ENCODE data around the gene RPL27A. TPM values are rescaled to one million over a fixed set of nuclear protein-coding genes. Genes with fewer than 3 reads are reported as not detected.

RPL27A gene
- total RNA-seq, 2 experiments from 2014 or later, result 1,157 to 1,188 TPM

- CTCF ChIA-PET, result interaction anchor here (0.6 to 0.7 kb wide), 2 partner anchors 222 to 309 kb away, joined by 3 to 4 read pairs; no protein-coding TSS in a partner anchor
- intact Hi-C loops (cut with micrococcal nuclease), result loop anchor here (1.0 kb wide), 1 partner anchor 9 kb away; the partner anchor contains the start of genes RPL27A and TRIM66
- peaks cover 30% of the 10 kb centered on the region for H3K36me3 Mint-ChIP-seq (ENCODE audit: low read depth)
These were observed 9.0 kb downstream of the RPL27A start for GRCh38 chr11:8691601-8692000.

GRCh38 chr11:8692417-8692816 is 9.8 kb downstream of the RPL27A start:
- Mint-ChIP-seq H3K27me3 (ENCODE audit: low read depth) (no peaks in the 10 kb centered on the region), H3K9me3 (no peaks in the 10 kb centered on the region), H3K4me3 (no peak overlapping the region), H3K36me3 (ENCODE audit: low read depth) (peaks cover 28% of the 10 kb centered on the region), H3K4me1 (ENCODE audit: low read depth) (peaks cover 20% of the 10 kb centered on the region), H3K27ac (no peak overlapping the region)
- intact Hi-C loops (cut with micrococcal nuclease), result no loop called here
- DNase-seq, result no peak
- CTCF ChIA-PET, result interaction anchor here (0.7 kb wide), 1 partner anchor 13 kb away, joined by 3 read pairs; no protein-coding TSS in a partner anchor

More at GRCh38 chr11:8691601-8692000, 9.0 kb downstream of the RPL27A start:
- Mint-ChIP-seq H3K9me3 (no peaks in the 10 kb centered on the region), H3K4me3 (no peak overlapping the region), H3K4me1 (ENCODE audit: low read depth) (peaks cover 29% of the 10 kb centered on the region), H3K27me3 (ENCODE audit: low read depth) (no peaks in the 10 kb centered on the region), H3K27ac (no peak overlapping the region)
- no peak for DNase-seq

- DNase-seq, result no peak
- Mint-ChIP-seq H3K9me3 (no peaks in the 10 kb centered on the region), H3K4me1 (ENCODE audit: low read depth) (peaks cover 16% of the 10 kb centered on the region), H3K27me3 (ENCODE audit: low read depth) (no peaks in the 10 kb centered on the region), H3K4me3 (no peak overlapping the region), H3K36me3 (ENCODE audit: low read depth) (peaks cover 25% of the 10 kb centered on the region), H3K27ac (no peak overlapping the region)
- intact Hi-C loops (cut with micrococcal nuclease), result no loop called here
- CTCF ChIA-PET, result no interaction called here
These were observed 10.5 kb downstream of the RPL27A start for GRCh38 chr11:8693010-8693551.

- intact Hi-C loops (cut with micrococcal nuclease), result no loop called here
- no peak overlapping the region for H3K4me3 Mint-ChIP-seq
- H3K4me1 Mint-ChIP-seq (ENCODE audit: low read depth), result peaks cover 11% of the 10 kb centered on the region
- peaks cover 22% of the 10 kb centered on the region for H3K36me3 Mint-ChIP-seq (ENCODE audit: low read depth)
- CTCF ChIA-PET, result no interaction called here
- H3K27ac Mint-ChIP-seq, result no peak overlapping the region
- DNase-seq, result no peak
- no peaks in the 10 kb centered on the region for H3K27me3 Mint-ChIP-seq (ENCODE audit: low read depth)
- H3K9me3 Mint-ChIP-seq, result no peaks in the 10 kb centered on the region
These were observed 11.0 kb downstream of the RPL27A start for GRCh38 chr11:8693555-8693954.

GRCh38 chr11:8694137-8694536 is 11.5 kb downstream of the RPL27A start:
- CTCF ChIA-PET, result no interaction called here
- Mint-ChIP-seq H3K36me3 (ENCODE audit: low read depth) (peaks cover 19% of the 10 kb centered on the region), H3K27ac (no peak overlapping the region), H3K9me3 (no peaks in the 10 kb centered on the region), H3K27me3 (ENCODE audit: low read depth) (no peaks in the 10 kb centered on the region), H3K4me3 (no peak overlapping the region), H3K4me1 (ENCODE audit: low read depth) (peaks cover 11% of the 10 kb centered on the region)
- intact Hi-C loops (cut with micrococcal nuclease), result no loop called here
- no peak for DNase-seq

GRCh38 chr11:8697054-8697453 is 14.5 kb downstream of the RPL27A start:
- Mint-ChIP-seq H3K9me3 (no peaks in the 10 kb centered on the region), H3K27ac (no peak overlapping the region), H3K27me3 (ENCODE audit: low read depth) (no peaks in the 10 kb centered on the region), H3K4me1 (ENCODE audit: low read depth) (no peaks in the 10 kb centered on the region), H3K4me3 (no peak overlapping the region), H3K36me3 (ENCODE audit: low read depth) (peaks cover 11% of the 10 kb centered on the region)
- intact Hi-C loops (cut with micrococcal nuclease), result no loop called here
- CTCF ChIA-PET, result no interaction called here
- no peak for DNase-seq

- H3K27ac Mint-ChIP-seq, result no peak overlapping the region
- intact Hi-C loops (cut with micrococcal nuclease), result no loop called here
- CTCF ChIA-PET, result no interaction called here
- DNase-seq, result no peak
- peaks cover 5% of the 10 kb centered on the region for H3K36me3 Mint-ChIP-seq (ENCODE audit: low read depth)
- H3K4me3 Mint-ChIP-seq, result no peak overlapping the region
- no peaks in the 10 kb centered on the region for H3K9me3 Mint-ChIP-seq
- no peaks in the 10 kb centered on the region for H3K27me3 Mint-ChIP-seq (ENCODE audit: low read depth)
- no peaks in the 10 kb centered on the region for H3K4me1 Mint-ChIP-seq (ENCODE audit: low read depth)
These were observed 15.8 kb downstream of the RPL27A start for GRCh38 chr11:8698379-8698851.

GRCh38 chr11:8698917-8699441 is 16.4 kb downstream of the RPL27A start:
- Mint-ChIP-seq H3K27ac (no peak overlapping the region), H3K9me3 (no peaks in the 10 kb centered on the region), H3K4me3 (no peak overlapping the region), H3K4me1 (ENCODE audit: low read depth) (no peaks in the 10 kb centered on the region), H3K36me3 (ENCODE audit: low read depth) (peaks cover 5% of the 10 kb centered on the region), H3K27me3 (ENCODE audit: low read depth) (no peaks in the 10 kb centered on the region)
- DNase-seq, result no peak
- intact Hi-C loops (cut with micrococcal nuclease), result no loop called here
- CTCF ChIA-PET, result interaction anchor here (0.9 kb wide), 1 partner anchor 439 kb away, joined by 4 read pairs; no protein-coding TSS in a partner anchor

GRCh38 chr11:8699903-8700302 is 17.3 kb downstream of the RPL27A start:
- intact Hi-C loops (cut with micrococcal nuclease), result no loop called here
- no peaks in the 10 kb centered on the region for H3K27me3 Mint-ChIP-seq (ENCODE audit: low read depth)
- DNase-seq, result no peak

GRCh38 chr11:8701891-8702597 is 19.5 kb downstream of the RPL27A start:
- no peak overlapping the region for H3K27ac Mint-ChIP-seq
- H3K4me1 Mint-ChIP-seq (ENCODE audit: low read depth), result no peaks in the 10 kb centered on the region
- no peak for DNase-seq
- CTCF ChIA-PET, result no interaction called here
- H3K9me3 Mint-ChIP-seq, result no peaks in the 10 kb centered on the region
- H3K36me3 Mint-ChIP-seq (ENCODE audit: low read depth), result no peaks in the 10 kb centered on the region
- intact Hi-C loops (cut with micrococcal nuclease), result no loop called here
- H3K4me3 Mint-ChIP-seq, result no peak overlapping the region
- no peaks in the 10 kb centered on the region for H3K27me3 Mint-ChIP-seq (ENCODE audit: low read depth)

More at GRCh38 chr11:8699903-8700302, 17.3 kb downstream of the RPL27A start:
- Mint-ChIP-seq H3K4me3 (no peak overlapping the region), H3K9me3 (no peaks in the 10 kb centered on the region), H3K36me3 (ENCODE audit: low read depth) (peaks cover 5% of the 10 kb centered on the region), H3K27ac (no peak overlapping the region), H3K4me1 (ENCODE audit: low read depth) (no peaks in the 10 kb centered on the region)
- CTCF ChIA-PET, result interaction anchor here (0.9 kb wide), 1 partner anchor 438 kb away, joined by 4 read pairs; no protein-coding TSS in a partner anchor

- Mint-ChIP-seq H3K4me1 (ENCODE audit: low read depth) (no peaks in the 10 kb centered on the region), H3K4me3 (no peak overlapping the region), H3K27me3 (ENCODE audit: low read depth) (no peaks in the 10 kb centered on the region), H3K36me3 (ENCODE audit: low read depth) (no peaks in the 10 kb centered on the region), H3K27ac (no peak overlapping the region), H3K9me3 (no peaks in the 10 kb centered on the region)
- DNase-seq, result no peak
- intact Hi-C loops (cut with micrococcal nuclease), result no loop called here
- CTCF ChIA-PET, result no interaction called here
These were observed 20.0 kb downstream of the RPL27A start for GRCh38 chr11:8702598-8702915.

- no peak overlapping the region for H3K4me3 Mint-ChIP-seq
- H3K27ac Mint-ChIP-seq, result no peak overlapping the region
- H3K36me3 Mint-ChIP-seq (ENCODE audit: low read depth), result no peaks in the 10 kb centered on the region
- no peak for DNase-seq
- H3K27me3 Mint-ChIP-seq (ENCODE audit: low read depth), result no peaks in the 10 kb centered on the region
- no peaks in the 10 kb centered on the region for H3K4me1 Mint-ChIP-seq (ENCODE audit: low read depth)
- no peaks in the 10 kb centered on the region for H3K9me3 Mint-ChIP-seq
- intact Hi-C loops (cut with micrococcal nuclease), result no loop called here
- CTCF ChIA-PET, result no interaction called here
These were observed 21.5 kb downstream of the RPL27A start for GRCh38 chr11:8704136-8704535.

- Mint-ChIP-seq H3K27me3 (ENCODE audit: low read depth) (no peaks in the 10 kb centered on the region), H3K4me1 (ENCODE audit: low read depth) (no peaks in the 10 kb centered on the region), H3K27ac (no peak overlapping the region), H3K4me3 (no peak overlapping the region), H3K9me3 (no peaks in the 10 kb centered on the region), H3K36me3 (ENCODE audit: low read depth) (no peaks in the 10 kb centered on the region)
- intact Hi-C loops (cut with micrococcal nuclease), result no loop called here
- CTCF ChIA-PET, result no interaction called here
- no peak for DNase-seq
These were observed 22.6 kb downstream of the RPL27A start for GRCh38 chr11:8705146-8705545.
